GM12878 (cell line): ENCODE measurements around the gene SLC12A6. TPM values are rescaled to one million over a fixed set of nuclear protein-coding genes. Genes with fewer than 3 reads are reported as not detected.

ENCODE experiments used
- ATAC-seq: fragments of 200-7000 bp; cut with Tn5 transposase; 3 replicates; pipeline ENCODE4 v1.9.1; 2020; ENCODE audit warnings: mild to moderate bottlenecking, moderate library complexity
- BruUV-seq: library from RNA; stranded (reverse); fragments of 400-500 nt; replicated peaks from 2 replicates; lab custom pipeline; 2021; lab: Mats Ljungman, UMichigan
- CTCF ChIA-PET: fragments of 300-600 bp; sonication (Branson Sonifier 250); formaldehyde crosslinking; extraction: SDS; loops from one replicate; lab custom pipeline; 2021; ENCODE audit warnings: inconsistent platforms; lab: Yijun Ruan, JAX
- POLR2A ChIA-PET: fragments of 350-600 bp; formaldehyde crosslinking; extraction: SDS; loops from one replicate; lab custom pipeline; 2021; ENCODE audit warnings: inconsistent platforms; lab: Charles Lee
- RAD21 ChIA-PET: fragments of 300-600 bp; sonication (Branson Sonifier 250); formaldehyde crosslinking; loops from one replicate; lab custom pipeline; 2023; ENCODE audit warnings: antibody characterized with exemption; ENCODE audit not compliant: unreplicated experiment; lab: Charles Lee
- SMC1A ChIA-PET: fragments of 300-600 bp; sonication (Branson Sonifier 250); formaldehyde crosslinking; loops from one replicate; lab custom pipeline; 2023; ENCODE audit not compliant: unreplicated experiment, uncharacterized antibody; lab: Charles Lee
- DNase-seq: peaks from one replicate; pipeline ENCODE4 v3.0.0-alpha.2; 2011; ENCODE audit warnings: low read depth, low spot score
- FAIRE-seq: peaks from 3 replicates; lab custom pipeline; 2011; peaks lifted over from hg19 to GRCh38; lab: Jason Lieb, UNC
- H2AFZ ChIP-seq: 2 replicates; pipeline ENCODE4 v1.6.0; 2011; ENCODE audit warnings: low read depth, low read length, control low read depth; ENCODE audit not compliant: control insufficient read depth
- H3K27ac ChIP-seq: 2 replicates; pipeline ENCODE4 v1.5.1; 2011; ENCODE audit warnings: control low read depth; ENCODE audit not compliant: control insufficient read depth, insufficient read depth
- H3K27me3 ChIP-seq, 2 experiments: replicated peaks in 1 of 2; 2 replicates each; pipeline versions ENCODE4 v1.6.0 to v1.6.1; 2011; ENCODE audit warnings: low read length in 1 of 2; ENCODE audit not compliant: control insufficient read depth in 2 of 2, insufficient read depth in 2 of 2
- H3K36me3 ChIP-seq, 2 experiments: 2 replicates each; pipeline ENCODE4 v1.5.1; 2011; ENCODE audit warnings: low read length in 1 of 2; ENCODE audit not compliant: control insufficient read depth in 2 of 2, insufficient read depth in 2 of 2
- H3K4me1 ChIP-seq: 2 replicates; pipeline ENCODE4 v1.6.1; 2011; ENCODE audit warnings: mild to moderate bottlenecking, low read length, moderate library complexity, mixed read lengths; ENCODE audit not compliant: control insufficient read depth, insufficient read depth
- H3K4me2 ChIP-seq: 2 replicates; pipeline ENCODE4 v1.6.0; 2011; ENCODE audit warnings: control low read depth; ENCODE audit not compliant: control insufficient read depth, insufficient read depth
- H3K4me3 ChIP-seq: fragments of 200-600 bp; sonication (generic); 2 replicates; pipeline ENCODE4 v1.5.1; 2016
- H3K79me2 ChIP-seq: 2 replicates; pipeline ENCODE4 v1.6.0; 2011; ENCODE audit warnings: low read length; ENCODE audit not compliant: control insufficient read depth, insufficient read depth
- H3K9ac ChIP-seq: 2 replicates; pipeline ENCODE4 v1.8.0; 2011; ENCODE audit warnings: low read length, control low read depth, mixed read lengths; ENCODE audit not compliant: control insufficient read depth, insufficient read depth
- H3K9me3 ChIP-seq: replicated peaks from 3 replicates; pipeline ENCODE4 v1.5.1; 2011; ENCODE audit warnings: mild to moderate bottlenecking, low read length; ENCODE audit not compliant: control insufficient read depth, insufficient read depth
- H4K20me1 ChIP-seq: 2 replicates; pipeline ENCODE4 v1.6.0; 2011; ENCODE audit not compliant: control insufficient read depth, insufficient read depth
- BRCA1 ChIP-seq: IDR thresholded peaks from 2 replicates; pipeline ENCODE4 v1.6.1; 2011; ENCODE audit warnings: low read depth, low read length, improper control_type of control experiment
- CBX3 ChIP-seq: fragments of 200-600 bp; sonication (generic); IDR thresholded peaks from 2 replicates; pipeline ENCODE4 v1.6.1; 2016; ENCODE audit warnings: low read depth, borderline replicate concordance
- LARP7 ChIP-seq: fragments of 450-650 bp; IDR thresholded peaks from 2 replicates; pipeline ENCODE4 v1.6.1; 2017; ENCODE audit warnings: mild to moderate bottlenecking
- NFYB ChIP-seq: IDR thresholded peaks from 2 replicates; pipeline ENCODE4 v1.6.1; 2011; ENCODE audit warnings: low read depth, mild to moderate bottlenecking, low read length, improper control_type of control experiment, moderate library complexity; ENCODE audit not compliant: insufficient read depth
- NRF1 ChIP-seq: conservative IDR thresholded peaks from 2 replicates; pipeline ENCODE4 v1.6.1; 2011; ENCODE audit warnings: mild to moderate bottlenecking, low read depth, low read length, improper control_type of control experiment
- POLR2AphosphoS5 ChIP-seq: IDR thresholded peaks from 2 replicates; pipeline ENCODE4 v1.6.1; 2011; ENCODE audit warnings: mild to moderate bottlenecking, low read length, inconsistent platforms
- ZBTB33 ChIP-seq: fragments of 450-650 bp; IDR thresholded peaks from 2 replicates; pipeline ENCODE4 v1.6.1; 2017; ENCODE audit warnings: mild to moderate bottlenecking
- ZNF384 ChIP-seq: IDR thresholded peaks from 2 replicates; pipeline ENCODE4 v1.6.1; 2012; ENCODE audit warnings: low read depth, mild to moderate bottlenecking, low read length, improper control_type of control experiment, borderline replicate concordance
- ZZZ3 ChIP-seq: IDR thresholded peaks from 2 replicates; pipeline ENCODE4 v1.6.1; 2011; ENCODE audit warnings: low read depth; ENCODE audit not compliant: control insufficient read depth, insufficient read length
- WGBS: methylation state at CpG from one replicate; pipeline ENCODE4 v1.1.6; 2016; ENCODE audit warnings: low lambda C conversion rate; ENCODE audit not compliant: insufficient replicate concordance, insufficient coverage; ENCODE audit errors: missing lambda C conversion rate; 5-methylcytosine and 5-hydroxymethylcytosine counted together
- in situ Hi-C: fragments of 300-500 bp; cut with MboI; formaldehyde crosslinking; loops from 9 replicates; pipeline ENCODE4 v1.14.3; 2018; ENCODE audit warnings: mixed read lengths
- intact Hi-C: fragments of 100-400 bp; cut with micrococcal nuclease; formaldehyde crosslinking; loops from one replicate; pipeline ENCODE4 v1.14.2; 2022; ENCODE audit not compliant: unreplicated experiment
- polyA plus RNA-seq, 11 experiments: library from polyadenylated mRNA; depleted of rRNA in 4 of 11; unstranded in 6 of 11; stranded (reverse) in 5 of 11; fragments of >200 nt; fragmentation: Nextera tagmentation in 4 of 11; fragmentation: Illumina TruSeq in 1 of 11; extraction: Ambion mirVana in 4 of 11; extraction: Trizol in 1 of 11; gene quantifications; 1 replicate in 1 of 11; 2 replicates in 10 of 11; pipeline versions ENCODE4 v1.2.1 to v1.2.3, GENCODE V29; 2011 to 2016; ENCODE audit warnings: inconsistent platforms in 2 of 11, missing spikeins in 2 of 11, low read depth in 1 of 11
- total RNA-seq, 4 experiments: library from RNA; depleted of rRNA in 3 of 4; stranded (reverse); fragments of >200 nt in 3 of 4; fragmentation: Illumina TruSeq in 1 of 4; extraction: Trizol in 1 of 4; gene quantifications; 2 replicates each; pipeline versions ENCODE4 v1.2.1 to v1.2.3, GENCODE V29; 2013 to 2021

SLC12A6 gene
- total and polyA plus RNA-seq, 10 of the 15 experiments (the other 5 are each of a cell fraction or from before 2014, with no cell fraction given): 4.7 to 94.4 (median 34.2) TPM

GRCh38 chr15:34362047-34362773 lies 24.6 kb upstream of the SLC12A6 start:
- intact Hi-C loops (no loop called here), in situ Hi-C loops (no loop called here)
- POLR2A ChIA-PET: no interaction called here
- peaks cover 0 to 21% of the 10 kb centered on the region in 2 experiments for H3K36me3 ChIP-seq
- H3K4me1 ChIP-seq: peaks cover 13% of the 10 kb centered on the region
- TF ChIP-seq CBX3 (no peak), NRF1 (no peak), NFYB (no peak), ZNF384 (no peak), BRCA1 (no peak), ZBTB33 (no peak), POLR2AphosphoS5 (no peak), ZZZ3 (no peak), LARP7 (no peak)
- BruUV-seq: no TSS peak
- no peak overlapping the region for H3K4me2 ChIP-seq
- no peak overlapping the region for H3K27ac ChIP-seq
- CTCF ChIA-PET: interaction anchor here (0.7 kb wide), 1 partner anchor 219 kb away, joined by 3 read pairs; no protein-coding TSS in a partner anchor
- SMC1A ChIA-PET: interaction anchor here (1.1 kb wide), 1 partner anchor 32 kb away, joined by 3 read pairs; no protein-coding TSS in a partner anchor
- FAIRE-seq (no peak), DNase-seq (no peak), ATAC-seq (no peak)
- no peak overlapping the region for H2AFZ ChIP-seq
- H3K9me3 ChIP-seq: no peaks in the 10 kb centered on the region
- WGBS: 83% methylated on average over 10 of the region's 10 CpGs
- H3K4me3 ChIP-seq: no peak overlapping the region
- no peaks in the 10 kb centered on the region for H4K20me1 ChIP-seq
- H3K79me2 ChIP-seq: peaks cover 23% of the 10 kb centered on the region
- RAD21 ChIA-PET: no interaction called here
- H3K27me3 ChIP-seq: no peaks in the 10 kb centered on the region
- H3K9ac ChIP-seq: no peak overlapping the region
